SU-DHL-6 (cell line): Measurements from ENCODE around the gene CCDC122.

Experiments used
- EZH2phosphoT487 ChIP-seq: fragments of 200-600 bp; sonication (generic), shearing (Covaris generic); conservative IDR thresholded peaks from 2 replicates; pipeline ENCODE4 v1.6.1; 2018; ENCODE audit warnings: mild to moderate bottlenecking, antibody characterized with exemption, low read length, moderate library complexity, mixed read lengths
- TF ChIP-seq, protein P1 (sequence below): fragments of 200-600 bp; sonication (generic); IDR thresholded peaks from one replicate; pipeline ENCODE4 v1.5.1; 2017; ENCODE audit warnings: antibody characterized with exemption, mild to moderate bottlenecking, low read length, moderate library complexity; ENCODE audit not compliant: insufficient read depth, poor library complexity, severe bottlenecking

DNA sequence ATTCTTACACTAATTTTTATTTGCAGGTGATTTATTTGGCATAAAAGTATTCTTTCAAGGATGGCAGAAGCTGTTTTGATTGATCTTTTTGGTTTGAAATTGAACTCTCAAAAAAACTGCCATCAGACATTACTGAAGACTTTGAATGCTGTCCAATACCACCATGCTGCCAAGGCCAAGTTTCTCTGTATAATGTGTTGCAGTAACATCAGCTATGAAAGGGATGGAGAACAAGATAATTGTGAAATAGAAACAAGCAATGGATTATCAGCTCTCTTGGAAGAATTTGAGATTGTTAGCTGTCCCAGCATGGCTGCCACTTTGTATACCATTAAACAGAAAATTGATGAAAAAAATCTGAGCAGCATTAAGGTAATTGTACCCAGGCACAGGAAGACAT lies 1.4 kb upstream of the CCDC122 start:
- TF ChIP-seq, protein P1, sequence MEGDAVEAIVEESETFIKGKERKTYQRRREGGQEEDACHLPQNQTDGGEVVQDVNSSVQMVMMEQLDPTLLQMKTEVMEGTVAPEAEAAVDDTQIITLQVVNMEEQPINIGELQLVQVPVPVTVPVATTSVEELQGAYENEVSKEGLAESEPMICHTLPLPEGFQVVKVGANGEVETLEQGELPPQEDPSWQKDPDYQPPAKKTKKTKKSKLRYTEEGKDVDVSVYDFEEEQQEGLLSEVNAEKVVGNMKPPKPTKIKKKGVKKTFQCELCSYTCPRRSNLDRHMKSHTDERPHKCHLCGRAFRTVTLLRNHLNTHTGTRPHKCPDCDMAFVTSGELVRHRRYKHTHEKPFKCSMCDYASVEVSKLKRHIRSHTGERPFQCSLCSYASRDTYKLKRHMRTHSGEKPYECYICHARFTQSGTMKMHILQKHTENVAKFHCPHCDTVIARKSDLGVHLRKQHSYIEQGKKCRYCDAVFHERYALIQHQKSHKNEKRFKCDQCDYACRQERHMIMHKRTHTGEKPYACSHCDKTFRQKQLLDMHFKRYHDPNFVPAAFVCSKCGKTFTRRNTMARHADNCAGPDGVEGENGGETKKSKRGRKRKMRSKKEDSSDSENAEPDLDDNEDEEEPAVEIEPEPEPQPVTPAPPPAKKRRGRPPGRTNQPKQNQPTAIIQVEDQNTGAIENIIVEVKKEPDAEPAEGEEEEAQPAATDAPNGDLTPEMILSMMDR = no peak
- TF ChIP-seq EZH2phosphoT487 = no peak
